ENCODE measurements around the gene ICAM1.

ICAM1 gene

GRCh38 chr19:10292789-10293636 is 22.1 kb downstream of the ICAM1 start:
- Histone ChIP-seq H3K4me3 (peak overlapping the region; percentile 62), H3K36me3 (no peaks in the 10 kb centered on the region), H3K9ac (no peak overlapping the region), H4K20me1 (peaks cover 65% of the 10 kb centered on the region), H3K4me1 (peaks cover 68% of the 10 kb centered on the region), H3K27ac (no peak overlapping the region), H3K4me2 (peak overlapping the region; percentile 93), H3K9me3 (peaks cover 13% of the 10 kb centered on the region), H3K27me3 (peaks cover 100% of the 10 kb centered on the region)
- no peak for TF ChIP-seq Cebpa-rat (IDR thresholded peaks at IDR 0.05)

- H3K9me3 ChIP-seq = peaks cover 13% of the 10 kb centered on the region
- H3K4me1 ChIP-seq = peaks cover 60% of the 10 kb centered on the region
- H3K36me3 ChIP-seq = no peaks in the 10 kb centered on the region
- H3K4me2 ChIP-seq = no peak overlapping the region
- TF ChIP-seq Cebpa-rat (IDR thresholded peaks at IDR 0.05) = no peak
- no peak overlapping the region for H3K27ac ChIP-seq
- no peak overlapping the region for H3K4me3 ChIP-seq
- peaks cover 95% of the 10 kb centered on the region for H3K27me3 ChIP-seq
- H3K9ac ChIP-seq = no peak overlapping the region
- peaks cover 63% of the 10 kb centered on the region for H4K20me1 ChIP-seq
These were observed 22.9 kb downstream of the ICAM1 start for GRCh38 chr19:10293637-10294367.

- no peak for TF ChIP-seq Cebpa-rat (IDR thresholded peaks at IDR 0.05)
- Histone ChIP-seq H3K9me3 (peaks cover 13% of the 10 kb centered on the region), H3K9ac (no peak overlapping the region), H3K27me3 (peaks cover 93% of the 10 kb centered on the region), H4K20me1 (peaks cover 63% of the 10 kb centered on the region), H3K27ac (no peak overlapping the region), H3K4me2 (no peak overlapping the region), H3K36me3 (no peaks in the 10 kb centered on the region), H3K4me3 (no peak overlapping the region), H3K4me1 (peaks cover 55% of the 10 kb centered on the region)
These were observed 23.4 kb downstream of the ICAM1 start for GRCh38 chr19:10294368-10294697.

GRCh38 chr19:10295305-10295846 is 24.5 kb downstream of the ICAM1 start:
- H3K9ac ChIP-seq = no peak overlapping the region
- H3K9me3 ChIP-seq = peaks cover 13% of the 10 kb centered on the region
- H3K27me3 ChIP-seq = peaks cover 91% of the 10 kb centered on the region
- no peak overlapping the region for H3K27ac ChIP-seq
- peak overlapping the region; percentile 75 for H3K4me2 ChIP-seq
- H3K4me1 ChIP-seq = peaks cover 55% of the 10 kb centered on the region
- peaks cover 57% of the 10 kb centered on the region for H4K20me1 ChIP-seq
- peak overlapping the region; percentile 56 for H3K4me3 ChIP-seq
- H3K36me3 ChIP-seq = no peaks in the 10 kb centered on the region
- TF ChIP-seq Cebpa-rat (IDR thresholded peaks at IDR 0.05) = no peak

GRCh38 chr19:10295847-10296591 is 25.1 kb downstream of the ICAM1 start:
- H3K4me2 ChIP-seq = peak overlapping the region; percentile 75
- H3K27me3 ChIP-seq = peaks cover 84% of the 10 kb centered on the region
- peak overlapping the region; percentile 56 for H3K4me3 ChIP-seq

GRCh38 chr19:10299545-10300458 is 28.9 kb downstream of the ICAM1 start:
- H3K36me3 ChIP-seq = no peaks in the 10 kb centered on the region
- H3K9me3 ChIP-seq = no peaks in the 10 kb centered on the region; the same call in 1 of the 2 replicates
- TF ChIP-seq Cebpa-rat (IDR thresholded peaks at IDR 0.05) = no peak
- no peak overlapping the region for H3K4me3 ChIP-seq
- peaks cover 47% of the 10 kb centered on the region for H3K27me3 ChIP-seq
- H3K9ac ChIP-seq = no peak overlapping the region
- H3K4me1 ChIP-seq = peaks cover 37% of the 10 kb centered on the region
- peaks cover 17% of the 10 kb centered on the region for H4K20me1 ChIP-seq
- H3K4me2 ChIP-seq = peak overlapping the region; percentile 52
- no peak overlapping the region for H3K27ac ChIP-seq

More at GRCh38 chr19:10295847-10296591, 25.1 kb downstream of the ICAM1 start:
- H3K36me3 ChIP-seq = no peaks in the 10 kb centered on the region
- peaks cover 50% of the 10 kb centered on the region for H3K4me1 ChIP-seq
- H4K20me1 ChIP-seq = peaks cover 50% of the 10 kb centered on the region
- no peak overlapping the region for H3K27ac ChIP-seq
- no peak for TF ChIP-seq Cebpa-rat (IDR thresholded peaks at IDR 0.05)
- H3K9ac ChIP-seq = no peak overlapping the region
- H3K9me3 ChIP-seq = peaks cover 13% of the 10 kb centered on the region

GRCh38 chr19:10305139-10305806 is 34.4 kb downstream of the ICAM1 start:
- Histone ChIP-seq H3K36me3 (no peaks in the 10 kb centered on the region), H4K20me1 (peaks cover 14% of the 10 kb centered on the region), H3K4me3 (peak overlapping the region; percentile 56), H3K9ac (0 out of 2 replicates have a peak overlapping the region, but pooled peaks have one; percentile 15), H3K27ac (peak overlapping the region; percentile 36), H3K4me1 (peaks cover 57% of the 10 kb centered on the region), H3K9me3 (no peaks in the 10 kb centered on the region), H3K4me2 (peak overlapping the region; percentile 87), H3K27me3 (no peaks in the 10 kb centered on the region)
- no peak for TF ChIP-seq Cebpa-rat (IDR thresholded peaks at IDR 0.05)

GRCh38 chr19:10306327-10306726 is 35.4 kb downstream of the ICAM1 start:
- TF ChIP-seq Cebpa-rat (IDR thresholded peaks at IDR 0.05) = no peak

More at GRCh38 chr19:10306327-10306726, 35.4 kb downstream of the ICAM1 start:
- Histone ChIP-seq H3K4me3 (no peak overlapping the region), H4K20me1 (peaks cover 14% of the 10 kb centered on the region), H3K36me3 (no peaks in the 10 kb centered on the region), H3K27me3 (no peaks in the 10 kb centered on the region), H3K9me3 (no peaks in the 10 kb centered on the region), H3K9ac (no peak overlapping the region), H3K4me1 (peaks cover 56% of the 10 kb centered on the region), H3K27ac (no peak overlapping the region), H3K4me2 (peak overlapping the region; percentile 87)

Measured in BLaER1 (cell line).